ENCODE data around the gene ST6GALNAC6.
A peak's percentile ranks its signal among the peaks of the same experiment; 100 is the strongest.

Gene ST6GALNAC6

DNA sequence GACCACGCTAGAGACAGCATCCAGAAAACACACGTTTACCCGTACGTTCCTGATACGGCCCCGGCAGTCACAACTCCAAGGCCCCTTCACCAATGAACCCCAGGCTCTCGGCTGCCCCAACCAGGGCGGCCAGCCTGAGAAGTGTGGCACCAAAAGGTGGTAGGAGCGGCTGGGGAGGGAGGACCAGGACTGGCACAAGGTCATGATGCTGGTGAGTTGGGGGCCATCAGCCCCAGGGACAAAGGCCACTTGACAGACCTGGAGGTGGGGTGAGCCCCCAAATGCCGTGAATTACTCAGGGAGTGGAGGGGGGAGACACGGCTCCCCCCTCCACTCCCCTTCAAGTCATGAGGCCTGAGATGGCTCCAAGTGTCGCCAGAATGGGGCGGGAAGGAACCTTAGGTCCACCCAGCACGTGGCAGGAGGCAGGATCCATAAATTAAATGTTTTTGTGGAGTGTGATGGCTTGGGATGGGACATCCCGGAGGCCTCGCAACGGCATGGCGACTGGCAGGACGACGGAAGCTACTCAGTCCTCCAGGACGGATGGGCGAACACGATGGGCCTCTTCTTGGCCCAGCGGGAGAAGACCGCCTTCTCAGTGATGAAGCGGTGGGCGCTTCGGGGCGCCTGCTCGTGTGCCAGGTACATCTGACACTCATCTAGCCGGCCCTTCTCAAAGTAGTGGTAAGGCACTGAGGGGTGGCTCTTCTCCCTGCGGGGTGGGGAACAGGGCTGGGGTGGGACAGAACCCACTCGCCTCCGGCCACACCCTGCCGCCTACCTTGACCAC, 8.7 kb upstream of the ST6GALNAC6 start:
- H3K27ac ChIP-seq: no peak overlapping the region
- TF ChIP-seq, protein P1, sequence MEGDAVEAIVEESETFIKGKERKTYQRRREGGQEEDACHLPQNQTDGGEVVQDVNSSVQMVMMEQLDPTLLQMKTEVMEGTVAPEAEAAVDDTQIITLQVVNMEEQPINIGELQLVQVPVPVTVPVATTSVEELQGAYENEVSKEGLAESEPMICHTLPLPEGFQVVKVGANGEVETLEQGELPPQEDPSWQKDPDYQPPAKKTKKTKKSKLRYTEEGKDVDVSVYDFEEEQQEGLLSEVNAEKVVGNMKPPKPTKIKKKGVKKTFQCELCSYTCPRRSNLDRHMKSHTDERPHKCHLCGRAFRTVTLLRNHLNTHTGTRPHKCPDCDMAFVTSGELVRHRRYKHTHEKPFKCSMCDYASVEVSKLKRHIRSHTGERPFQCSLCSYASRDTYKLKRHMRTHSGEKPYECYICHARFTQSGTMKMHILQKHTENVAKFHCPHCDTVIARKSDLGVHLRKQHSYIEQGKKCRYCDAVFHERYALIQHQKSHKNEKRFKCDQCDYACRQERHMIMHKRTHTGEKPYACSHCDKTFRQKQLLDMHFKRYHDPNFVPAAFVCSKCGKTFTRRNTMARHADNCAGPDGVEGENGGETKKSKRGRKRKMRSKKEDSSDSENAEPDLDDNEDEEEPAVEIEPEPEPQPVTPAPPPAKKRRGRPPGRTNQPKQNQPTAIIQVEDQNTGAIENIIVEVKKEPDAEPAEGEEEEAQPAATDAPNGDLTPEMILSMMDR (IDR thresholded peaks at IDR 0.05): no peak
- H3K27me3 ChIP-seq: no peaks in the 10 kb centered on the region
- no peaks in the 10 kb centered on the region for H3K9me3 ChIP-seq
- H3K4me1 ChIP-seq (ENCODE audit: control insufficient read depth in 1 of 2, insufficient read depth in 1 of 2, low read depth in 1 of 2, low read length in 1 of 2): peaks cover 23 to 25% of the 10 kb centered on the region in 2 experiments
- H3K36me3 ChIP-seq: no peaks in the 10 kb centered on the region
- no peak overlapping the region for H3K4me3 ChIP-seq (ENCODE audit: low read depth in 1 of 2, low read length in 1 of 2)

DNA sequence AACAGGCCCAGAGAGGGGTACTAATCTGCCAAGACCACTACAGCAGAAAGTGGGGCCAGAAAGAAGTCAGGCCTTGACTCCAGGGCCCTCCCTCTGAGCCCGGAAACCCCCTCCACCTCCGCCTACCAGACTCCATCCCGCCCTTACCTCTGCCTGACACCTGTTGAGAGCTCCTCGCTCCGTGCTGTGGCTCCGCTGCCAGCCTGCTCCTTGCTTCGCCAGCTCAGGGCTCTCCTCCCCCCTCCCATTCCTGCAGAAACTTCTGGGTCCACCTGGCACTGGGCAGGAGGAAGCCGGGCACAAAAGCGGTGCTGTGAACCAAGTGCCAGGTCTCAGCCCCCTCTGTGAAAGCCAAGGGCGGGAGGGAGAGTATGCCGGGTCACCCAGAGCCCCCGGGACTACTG, 6.4 kb upstream of the ST6GALNAC6 start:
- TF ChIP-seq, protein P1 (IDR thresholded peaks at IDR 0.05): no peak
- H3K4me1 ChIP-seq (ENCODE audit: control insufficient read depth in 1 of 2, insufficient read depth in 1 of 2, low read depth in 1 of 2, low read length in 1 of 2): peaks cover 23 to 25% of the 10 kb centered on the region in 2 experiments
- no peak overlapping the region for H3K4me3 ChIP-seq (ENCODE audit: low read depth in 1 of 2, low read length in 1 of 2)

DNA sequence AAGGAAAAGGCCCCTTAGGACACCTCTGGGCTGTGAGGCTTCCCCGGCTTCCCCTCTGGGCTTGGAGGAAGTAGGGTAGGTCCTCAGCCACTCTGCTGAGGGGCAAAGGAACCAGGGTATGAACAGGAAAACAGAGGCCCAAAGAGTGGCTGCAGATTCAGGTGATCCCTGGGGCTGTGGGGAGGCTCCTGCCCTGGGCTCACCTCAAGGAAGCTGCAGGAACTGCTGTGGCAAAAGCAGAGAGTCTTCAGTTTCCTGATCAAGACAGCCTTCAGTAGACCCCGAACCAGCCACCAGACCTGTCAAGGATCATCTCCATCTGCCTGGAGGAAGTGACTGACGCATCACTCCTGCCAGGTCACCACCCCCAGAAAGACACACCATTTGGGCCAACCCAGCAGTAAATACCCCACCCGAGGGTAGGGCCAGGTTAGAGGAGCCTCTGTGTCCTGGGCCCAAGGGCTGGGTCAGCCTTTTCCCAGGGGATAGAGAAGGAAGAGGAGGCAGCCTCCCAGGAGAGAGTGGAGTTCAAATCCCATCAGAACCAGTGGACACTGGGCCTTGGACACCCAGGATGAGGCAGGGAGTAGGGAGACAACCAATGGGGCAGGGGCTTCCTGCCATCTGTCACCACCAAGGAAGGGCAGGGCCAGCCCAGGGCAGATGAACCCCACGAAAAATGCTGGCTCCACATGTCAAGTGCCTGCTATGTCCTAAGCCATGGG, 5.8 kb upstream of the ST6GALNAC6 start:
- peak overlapping the region; percentile 58 for H3K27ac ChIP-seq
- no peaks in the 10 kb centered on the region for H3K27me3 ChIP-seq
- peaks cover 23 to 25% of the 10 kb centered on the region in 2 experiments for H3K4me1 ChIP-seq (ENCODE audit: control insufficient read depth in 1 of 2, insufficient read depth in 1 of 2, low read depth in 1 of 2, low read length in 1 of 2)
- TF ChIP-seq, protein P1 (IDR thresholded peaks at IDR 0.05): no peak
- H3K9me3 ChIP-seq: no peaks in the 10 kb centered on the region
- no peaks in the 10 kb centered on the region for H3K36me3 ChIP-seq
- H3K4me3 ChIP-seq (ENCODE audit: low read depth in 1 of 2, low read length in 1 of 2): no peak overlapping the region

More for the DNA sequence above, 6.4 kb upstream of the ST6GALNAC6 start:
- H3K27me3 ChIP-seq: no peaks in the 10 kb centered on the region
- H3K9me3 ChIP-seq: no peaks in the 10 kb centered on the region
- H3K27ac ChIP-seq: no peak overlapping the region
- no peaks in the 10 kb centered on the region for H3K36me3 ChIP-seq

DNA sequence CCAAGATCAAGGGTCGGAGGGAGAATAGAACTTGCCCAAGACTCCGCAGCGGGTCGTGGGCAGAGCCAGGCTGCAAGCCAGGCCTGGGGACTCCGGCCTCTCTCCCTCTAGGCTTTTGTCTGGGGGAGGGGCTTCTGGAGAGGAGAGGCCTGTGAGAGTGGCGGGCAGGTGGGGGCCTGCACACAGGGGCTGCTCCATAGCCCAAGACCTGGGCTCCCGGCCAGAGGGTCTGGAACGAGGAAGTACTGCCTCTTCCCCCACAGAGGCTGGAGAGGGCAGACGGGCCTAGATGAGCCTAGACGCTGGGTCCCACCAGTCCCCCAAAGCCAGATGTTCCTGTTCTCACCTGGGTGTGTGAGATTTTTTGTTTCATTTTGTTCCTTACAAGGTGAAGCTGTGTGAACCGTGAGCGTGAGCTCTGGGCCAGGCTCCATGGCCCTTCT, 5.2 kb upstream of the ST6GALNAC6 start:
- Histone ChIP-seq H3K9me3 (no peaks in the 10 kb centered on the region), H3K27me3 (no peaks in the 10 kb centered on the region), H3K4me3 (ENCODE audit: low read depth in 1 of 2, low read length in 1 of 2) (no peak overlapping the region), H3K36me3 (no peaks in the 10 kb centered on the region), H3K4me1 (ENCODE audit: control insufficient read depth in 1 of 2, insufficient read depth in 1 of 2, low read depth in 1 of 2, low read length in 1 of 2) (peaks cover 28 to 29% of the 10 kb centered on the region in 2 experiments), H3K27ac (peak overlapping the region; percentile 58)
- TF ChIP-seq, protein P1 (IDR thresholded peaks at IDR 0.05): no peak

DNA sequence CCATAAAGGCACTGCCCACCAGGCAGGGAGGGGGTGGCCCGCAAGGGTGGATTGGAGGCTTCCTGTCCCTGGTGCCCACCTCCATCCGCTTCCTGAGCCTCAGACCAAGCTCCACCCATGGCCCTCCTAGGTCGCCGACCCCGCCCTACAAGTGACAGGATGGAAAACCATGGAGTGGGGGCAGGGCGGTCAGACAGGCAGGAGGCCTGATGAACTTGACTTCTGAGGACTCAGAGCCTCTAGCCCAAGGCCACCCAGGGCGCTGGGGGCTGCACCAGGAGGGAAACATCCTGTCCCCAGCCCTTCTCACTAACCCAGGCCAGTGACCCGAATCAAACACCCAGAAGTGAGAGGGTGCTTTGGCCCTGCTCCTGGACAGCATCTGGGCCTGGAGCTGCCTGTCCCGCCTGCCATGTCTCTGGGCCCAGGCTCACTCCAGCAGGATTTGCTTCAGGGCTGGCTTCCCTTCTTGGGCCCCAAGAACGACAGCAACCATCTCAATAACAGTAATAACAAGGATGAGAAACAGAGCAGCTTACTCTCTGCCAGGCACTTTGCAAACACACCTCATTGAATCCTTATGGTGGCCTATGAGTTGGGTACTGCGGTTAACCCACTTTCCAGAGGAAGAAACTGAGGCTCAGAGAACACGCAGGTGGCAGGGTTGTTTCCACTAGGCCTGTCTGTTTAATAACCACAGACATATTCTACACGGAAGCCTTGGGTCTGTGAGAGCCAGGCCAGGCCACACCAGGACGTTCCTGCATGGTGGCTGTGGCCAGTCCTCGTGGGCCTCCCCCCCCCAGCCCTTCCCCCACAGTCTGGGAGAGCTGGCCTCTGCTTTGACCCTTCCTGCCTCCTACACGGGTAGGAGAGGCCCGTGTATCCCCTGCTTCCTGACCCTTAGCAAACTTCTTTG, 4.4 kb upstream of the ST6GALNAC6 start:
- Histone ChIP-seq H3K27ac (peak overlapping the region; percentile 58), H3K4me3 (ENCODE audit: low read depth in 1 of 2, low read length in 1 of 2) (no peak overlapping the region), H3K9me3 (no peaks in the 10 kb centered on the region), H3K4me1 (ENCODE audit: control insufficient read depth in 1 of 2, insufficient read depth in 1 of 2, low read depth in 1 of 2, low read length in 1 of 2) (peaks cover 32 to 33% of the 10 kb centered on the region in 2 experiments), H3K36me3 (no peaks in the 10 kb centered on the region), H3K27me3 (peaks cover 4% of the 10 kb centered on the region)
- TF ChIP-seq, protein P1 (IDR thresholded peaks at IDR 0.05): no peak

Data from neutrophil (primary cell).